T-cell (primary cell): ENCODE measurements around the gene ADAMTSL1. TPM values are rescaled to one million over a fixed set of nuclear protein-coding genes. Genes with fewer than 3 reads are reported as not detected.

Experiments
- ATAC-seq, 4 experiments: fragments of 200-7000 bp in 3 of 4; fragments of 150-1000 bp in 1 of 4; cut with Tn5 transposase; replicated peaks in 1 of 4; 1 replicate in 3 of 4; 2 replicates in 1 of 4; pipeline ENCODE4 v1.10.0; 2021; ENCODE audit warnings: moderate library complexity in 3 of 4, mild to moderate bottlenecking in 2 of 4, moderate number of reproducible peaks in 1 of 4
- CTCF ChIA-PET, 2 donors: fragments of 300-600 bp; sonication (Branson Sonifier 250); formaldehyde crosslinking; loops; one replicate each; lab custom pipeline; 2022; ENCODE audit warnings: antibody characterized with exemption in 2 of 2; lab: Charles Lee
- POLR2A ChIA-PET, 2 donors: fragments of 300-600 bp; sonication (Branson Sonifier 250); formaldehyde crosslinking; loops; one replicate each; lab custom pipeline; 2022; ENCODE audit warnings: antibody characterized with exemption in 2 of 2; lab: Charles Lee
- DNase-seq, 35 experiments: peaks; one replicate each; pipeline versions ENCODE4 v3.0.0 to v3.0.0-alpha.2; 2013 to 2023
- H3K27ac ChIP-seq: one replicate; pipeline ENCODE4 v1.5.1; 2013; ENCODE audit warnings: low read length
- H3K27me3 ChIP-seq, 2 experiments: replicated peaks in 1 of 2; 1 replicate in 1 of 2; 2 replicates in 1 of 2; pipeline versions ENCODE4 v1.6.1 to v1.7.0; 2013; ENCODE audit warnings: low read length in 1 of 2, mixed read lengths in 1 of 2; ENCODE audit not compliant: control insufficient read depth in 2 of 2, insufficient read depth in 2 of 2; ENCODE audit errors: extremely low read depth in 1 of 2
- H3K36me3 ChIP-seq, 2 donors: 1 replicate in 1 of 2; 2 replicates in 1 of 2; pipeline versions ENCODE4 v1.6.1 to v1.7.0; 2013; ENCODE audit warnings: low read length in 1 of 2; ENCODE audit not compliant: control insufficient read depth in 2 of 2, insufficient read depth in 1 of 2; ENCODE audit errors: extremely low read depth in 1 of 2
- H3K4me1 ChIP-seq, 2 experiments: 1 replicate in 1 of 2; 2 replicates in 1 of 2; pipeline versions ENCODE4 v1.6.1 to v1.7.0; 2013; ENCODE audit warnings: low read length in 2 of 2, mixed read lengths in 1 of 2; ENCODE audit not compliant: insufficient read depth in 2 of 2, control insufficient read depth in 1 of 2; ENCODE audit errors: extremely low read depth in 1 of 2
- H3K4me3 ChIP-seq, 2 donors: 1 replicate in 1 of 2; 2 replicates in 1 of 2; pipeline versions ENCODE4 v1.5.1 to v1.7.0; 2013; ENCODE audit warnings: mild to moderate bottlenecking in 2 of 2, low read length in 1 of 2, moderate library complexity in 1 of 2; ENCODE audit not compliant: control insufficient read depth in 1 of 2; ENCODE audit errors: extremely low read depth in 1 of 2
- H3K9me3 ChIP-seq: 2 replicates; pipeline ENCODE4 v1.7.0; 2013
- H3K27ac Mint-ChIP-seq, 2 donors: one replicate each; pipeline ENCODE4 v1.8.0; 2020 to 2021; ENCODE audit warnings: mild to moderate bottlenecking in 2 of 2, mixed read lengths in 2 of 2
- H3K27me3 Mint-ChIP-seq, 2 donors: one replicate each; pipeline ENCODE4 v1.8.0; 2021 to 2022; ENCODE audit warnings: mixed read lengths in 2 of 2
- H3K36me3 Mint-ChIP-seq: one replicate; pipeline ENCODE4 v1.8.0; 2021; ENCODE audit warnings: mixed read lengths
- H3K4me1 Mint-ChIP-seq, 3 donors: one replicate each; pipeline ENCODE4 v1.8.0; 2020 to 2022; ENCODE audit warnings: mixed read lengths in 3 of 3, mild to moderate bottlenecking in 1 of 3
- H3K4me3 Mint-ChIP-seq, 3 donors: one replicate each; pipeline ENCODE4 v1.8.0; 2020 to 2022; ENCODE audit warnings: mild to moderate bottlenecking in 3 of 3, mixed read lengths in 3 of 3, moderate library complexity in 3 of 3
- H3K9me3 Mint-ChIP-seq, 3 donors: one replicate each; pipeline ENCODE4 v1.8.0; 2020 to 2022; ENCODE audit warnings: mixed read lengths in 3 of 3
- WGBS: methylation state at CpG from one replicate; pipeline ENCODE4 v1.1.5; 2013; ENCODE audit warnings: missing lambda C conversion rate; ENCODE audit not compliant: insufficient coverage; 5-methylcytosine and 5-hydroxymethylcytosine counted together
- total RNA-seq, 35 experiments: library from RNA in 6 of 35; stranded (reverse) in 6 of 35; fragments of 120-200 nt in 1 of 35; gene quantifications; one replicate each; pipeline versions ENCODE4 v1.2.1 to v1.2.4 and lab custom pipeline; 2013 to 2026

The ADAMTSL1 gene
- total RNA-seq, 5 donors from 2014 or later (not counting 1 experiment from before 2014, with no cell fraction given) = 0.10 TPM; not detected in 4

DNA sequence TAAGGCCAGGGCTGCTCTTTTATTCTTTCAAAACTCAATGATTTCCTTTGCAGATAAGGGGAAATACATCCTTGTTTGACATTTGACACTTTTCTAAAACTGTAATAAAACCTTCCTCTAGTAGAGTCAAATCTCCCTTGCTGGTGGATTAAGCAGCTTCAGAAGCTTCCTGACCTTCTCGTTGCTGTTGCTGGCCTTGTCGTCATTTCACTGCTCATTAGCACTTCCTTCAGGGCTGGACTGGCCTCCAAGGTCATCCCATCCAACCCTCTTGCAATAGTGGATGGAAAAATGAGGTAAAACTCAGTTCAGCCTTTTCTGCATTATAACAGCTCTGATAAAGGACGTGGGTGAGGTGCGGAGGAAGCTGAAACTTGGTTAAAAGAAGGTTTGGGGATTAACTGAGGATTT, 1.1 kb upstream of the ADAMTSL1 start:
- Mint-ChIP-seq H3K36me3 (no peaks in the 10 kb centered on the region), H3K4me1 (peaks cover 0 to 4% (median 2%) of the 10 kb centered on the region in 3 donors), H3K4me3 (no peak overlapping the region), H3K27ac (no peak overlapping the region), H3K9me3 (peaks cover 0 to 3% (median 3%) of the 10 kb centered on the region in 3 donors), H3K27me3 (peaks cover 4 to 9% of the 10 kb centered on the region in 2 donors)
- no peak for ATAC-seq
- Histone ChIP-seq H3K27ac (no peak overlapping the region), H3K36me3 (no peaks in the 10 kb centered on the region), H3K4me1 (no peaks in the 10 kb centered on the region), H3K27me3 (no peaks in the 10 kb centered on the region), H3K9me3 (no peaks in the 10 kb centered on the region), H3K4me3 (no peak overlapping the region)
- no CpG with 5 or more reads among the region's 4 CpGs for WGBS
- no peak for DNase-seq
- ChIA-PET POLR2A (no interaction called here), CTCF (no interaction called here)

GRCh38 chr9:18474783-18475182, 830 bp downstream of the ADAMTSL1 start:
- ChIA-PET POLR2A (interaction anchor here in 1 of 2 donors (0.6 kb wide), 1 partner anchor 65 kb away, joined by 4 read pairs; no protein-coding TSS in a partner anchor), CTCF (no interaction called here)
- Histone ChIP-seq H3K27ac (no peak overlapping the region), H3K9me3 (no peaks in the 10 kb centered on the region), H3K36me3 (no peaks in the 10 kb centered on the region), H3K27me3 (no peaks in the 10 kb centered on the region), H3K4me3 (no peak overlapping the region), H3K4me1 (no peaks in the 10 kb centered on the region)
- ATAC-seq (no peak), DNase-seq (no peak)
- Mint-ChIP-seq H3K27ac (no peak overlapping the region), H3K4me3 (no peak overlapping the region), H3K27me3 (peaks cover 4 to 7% of the 10 kb centered on the region in 2 donors), H3K9me3 (peaks cover 0 to under 1% (median under 1%) of the 10 kb centered on the region in 3 donors), H3K4me1 (peaks cover 0 to 4% (median 2%) of the 10 kb centered on the region in 3 donors), H3K36me3 (no peaks in the 10 kb centered on the region)
- WGBS = 74% methylated on average over 3 of the region's 4 CpGs

GRCh38 chr9:18477121-18477660, 3.2 kb downstream of the ADAMTSL1 start:
- Histone ChIP-seq H3K36me3 (no peaks in the 10 kb centered on the region), H3K27me3 (no peaks in the 10 kb centered on the region), H3K4me1 (no peaks in the 10 kb centered on the region), H3K4me3 (no peak overlapping the region), H3K27ac (no peak overlapping the region), H3K9me3 (no peaks in the 10 kb centered on the region)
- no peak overlapping the region for H3K4me3 Mint-ChIP-seq
- H3K27ac Mint-ChIP-seq = no peak overlapping the region
- H3K36me3 Mint-ChIP-seq = no peaks in the 10 kb centered on the region
- no peak for DNase-seq
- WGBS = 100% methylated on average over 2 of the region's 5 CpGs
- ATAC-seq = no peak
- H3K27me3 Mint-ChIP-seq = peaks cover 9 to 10% of the 10 kb centered on the region in 2 donors
- no peaks in the 10 kb centered on the region for H3K9me3 Mint-ChIP-seq
- ChIA-PET CTCF (no interaction called here), POLR2A (no interaction called here)
- H3K4me1 Mint-ChIP-seq = peaks cover 0 to 4% (median 2%) of the 10 kb centered on the region in 3 donors

GRCh38 chr9:18477719-18478118, 3.8 kb downstream of the ADAMTSL1 start:
- ATAC-seq (no peak), DNase-seq (no peak)
- Mint-ChIP-seq H3K4me1 (peaks cover 0 to 4% (median 2%) of the 10 kb centered on the region in 3 donors), H3K27me3 (peaks cover 9 to 10% of the 10 kb centered on the region in 2 donors), H3K27ac (no peak overlapping the region), H3K36me3 (no peaks in the 10 kb centered on the region), H3K9me3 (no peaks in the 10 kb centered on the region), H3K4me3 (no peak overlapping the region)
- ChIA-PET CTCF (no interaction called here), POLR2A (no interaction called here)
- Histone ChIP-seq H3K27ac (no peak overlapping the region), H3K36me3 (no peaks in the 10 kb centered on the region), H3K4me1 (no peaks in the 10 kb centered on the region), H3K4me3 (no peak overlapping the region), H3K27me3 (no peaks in the 10 kb centered on the region), H3K9me3 (no peaks in the 10 kb centered on the region)

- CTCF ChIA-PET = interaction anchor here in 1 of 2 donors (0.6 kb wide), 1 partner anchor 1318 kb away, joined by 3 read pairs; no protein-coding TSS in a partner anchor
- H3K27me3 ChIP-seq = no peaks in the 10 kb centered on the region
- Mint-ChIP-seq H3K36me3 (no peaks in the 10 kb centered on the region), H3K27ac (no peak overlapping the region), H3K27me3 (peaks cover 9 to 10% of the 10 kb centered on the region in 2 donors), H3K4me1 (peaks cover 0 to 2% (median 1%) of the 10 kb centered on the region in 3 donors), H3K4me3 (no peak overlapping the region), H3K9me3 (no peaks in the 10 kb centered on the region)
- no peaks in the 10 kb centered on the region for H3K36me3 ChIP-seq
- POLR2A ChIA-PET = no interaction called here
- WGBS = no CpG with 5 or more reads among the region's 7 CpGs
- DNase-seq (no peak), ATAC-seq (no peak)
- H3K9me3 ChIP-seq = no peaks in the 10 kb centered on the region
- no peak overlapping the region for H3K27ac ChIP-seq
- H3K4me1 ChIP-seq = no peaks in the 10 kb centered on the region
- no peak overlapping the region for H3K4me3 ChIP-seq
These were observed 4.8 kb downstream of the ADAMTSL1 start for GRCh38 chr9:18478501-18479361.

GRCh38 chr9:18479405-18479804, 5.5 kb downstream of the ADAMTSL1 start:
- no peak overlapping the region for H3K4me3 ChIP-seq
- no peak for DNase-seq
- H3K36me3 ChIP-seq = no peaks in the 10 kb centered on the region
- Mint-ChIP-seq H3K9me3 (no peaks in the 10 kb centered on the region), H3K4me3 (no peak overlapping the region), H3K4me1 (no peaks in the 10 kb centered on the region), H3K27me3 (peaks cover 6 to 10% of the 10 kb centered on the region in 2 donors), H3K36me3 (no peaks in the 10 kb centered on the region), H3K27ac (no peak overlapping the region)
- ATAC-seq = no peak
- ChIA-PET CTCF (no interaction called here), POLR2A (no interaction called here)
- no peak overlapping the region for H3K27ac ChIP-seq
- no peaks in the 10 kb centered on the region for H3K4me1 ChIP-seq
- WGBS = 56% methylated on average over 1 of the region's 3 CpGs
- H3K9me3 ChIP-seq = no peaks in the 10 kb centered on the region
- no peaks in the 10 kb centered on the region for H3K27me3 ChIP-seq
